ENCODE results near the gene CFAP46.
"Not testable (repeated sequence)": the region's sequence is repeated elsewhere in the genome, so short reads cannot be mapped to it uniquely, and the experiment has no call there.

The CFAP46 gene

DNA sequence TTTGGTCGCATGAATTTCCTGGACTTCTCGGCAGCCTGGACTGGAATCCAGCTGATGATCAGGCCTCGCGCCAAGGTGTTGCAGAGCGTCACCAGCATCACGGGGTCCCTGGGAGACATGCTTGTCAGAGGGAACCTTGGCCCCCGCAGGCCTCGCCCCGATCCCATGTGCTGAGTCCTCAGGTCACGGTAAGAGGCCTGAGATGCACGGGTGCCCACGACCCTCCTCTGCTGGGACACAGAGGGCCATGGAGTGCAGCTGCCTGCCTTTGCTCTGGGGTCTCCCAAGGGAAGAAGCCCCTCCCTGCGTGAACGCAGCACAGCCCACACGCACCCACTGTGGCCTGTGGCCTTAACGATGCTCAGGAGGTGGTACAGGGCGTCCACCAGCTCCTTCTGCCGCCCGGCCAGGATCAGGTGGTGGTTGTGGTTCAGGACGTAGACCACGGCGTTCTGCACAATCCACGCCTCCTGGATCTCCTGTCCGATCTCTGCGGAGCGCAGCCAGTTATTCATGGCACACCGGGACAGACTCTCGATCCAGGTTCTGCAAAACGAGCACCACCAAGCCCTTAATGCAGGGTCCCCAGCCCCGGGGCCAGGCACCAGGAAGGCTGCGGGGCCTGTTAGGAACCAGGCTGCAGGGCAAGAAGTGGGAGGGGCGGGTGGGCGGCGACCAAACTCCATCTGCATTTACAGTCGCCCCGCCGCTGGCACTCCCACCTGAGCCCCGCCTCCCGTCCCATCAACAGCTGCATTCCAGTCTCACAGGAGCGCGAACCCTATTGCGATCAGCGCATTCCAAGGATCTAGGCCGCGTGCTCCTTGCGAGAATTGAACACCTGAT lies 29.4 kb downstream of the CFAP46 start:
- no peak for DNase-seq

DNA sequence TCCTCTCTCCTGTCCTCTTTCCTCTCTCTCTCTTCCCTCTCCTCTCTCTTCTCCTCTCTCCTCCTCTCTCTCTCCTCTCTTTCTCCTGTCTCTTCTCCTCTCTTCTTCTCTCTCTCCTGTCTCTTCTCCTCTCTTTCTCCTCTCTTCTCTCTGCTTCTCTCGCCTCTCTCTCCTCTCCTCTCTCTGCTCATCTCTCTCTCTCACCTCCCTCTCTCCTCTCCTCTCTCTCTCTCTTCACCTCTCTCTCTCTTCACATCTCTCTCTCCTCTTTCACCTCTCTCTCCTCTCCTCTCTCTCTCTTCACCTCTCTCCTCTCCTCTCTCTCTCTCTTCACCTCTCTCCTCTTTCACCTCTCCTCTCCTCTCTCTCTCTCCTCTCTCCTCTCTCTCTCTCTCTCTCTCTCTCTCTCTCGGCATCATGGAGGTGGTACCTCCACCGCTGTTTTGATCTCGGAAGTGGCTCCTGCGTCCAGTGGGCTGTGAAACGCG lies 30.1 kb downstream of the CFAP46 start:
- no peak for DNase-seq

DNA sequence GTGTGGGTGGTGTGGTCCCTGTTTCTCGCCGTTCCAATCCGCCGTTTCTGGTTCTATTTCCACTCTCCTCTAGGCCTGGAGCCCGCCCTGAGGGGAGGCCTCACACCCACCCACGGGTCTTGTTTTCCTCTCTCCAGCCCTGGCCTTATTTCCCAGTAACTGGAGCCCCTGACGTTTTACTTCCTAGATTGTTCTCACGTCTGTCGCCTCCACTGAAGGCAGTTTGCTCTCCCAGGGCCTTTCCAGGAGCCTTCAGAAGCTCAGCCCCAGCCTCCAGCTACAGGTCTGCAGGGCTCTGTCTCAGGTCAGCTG lies 30.6 kb downstream of the CFAP46 start:
- no peak for DNase-seq

DNA sequence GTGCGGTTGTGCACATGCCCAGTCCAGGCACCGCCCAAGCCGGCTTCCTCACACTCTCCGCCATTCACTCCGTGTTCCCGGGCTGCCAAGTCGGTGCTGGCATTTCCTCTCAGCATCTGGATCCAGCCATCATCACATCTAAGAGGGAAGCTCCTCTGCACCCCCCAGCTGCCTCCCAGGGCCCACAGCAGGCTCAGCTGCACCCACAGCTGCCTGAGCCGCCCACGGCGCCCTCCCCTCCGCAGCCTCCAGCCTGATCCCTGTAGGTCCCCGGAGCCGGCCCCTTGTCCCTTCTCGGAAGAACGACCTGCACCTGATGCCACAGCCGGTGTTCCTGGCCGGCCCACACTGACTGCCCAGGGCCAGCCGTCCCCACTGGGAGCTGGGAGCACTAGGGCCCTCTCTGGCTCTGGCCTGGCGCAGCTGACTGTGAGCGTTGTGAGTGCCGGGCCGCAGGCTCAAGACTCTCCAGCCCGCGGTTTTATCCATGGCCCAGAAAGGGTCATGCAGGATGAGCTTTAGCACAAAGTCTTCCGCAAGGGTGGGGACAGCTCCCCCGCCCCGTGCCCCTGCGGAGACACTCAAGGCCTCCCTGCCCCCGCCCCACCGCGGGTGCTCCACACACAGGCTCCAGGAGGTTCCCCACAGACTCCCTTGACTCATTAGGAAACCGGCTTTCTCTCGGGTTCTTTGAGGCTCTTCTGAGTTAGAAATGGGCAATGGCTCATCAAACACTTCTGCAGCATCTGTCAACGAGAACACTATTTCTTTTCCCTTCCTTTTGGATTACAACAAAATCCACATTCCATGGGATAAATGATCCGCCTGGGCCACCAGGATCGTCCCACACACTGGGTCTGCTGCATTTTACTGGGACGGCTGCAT lies 31.2 kb downstream of the CFAP46 start:
- no peak for DNase-seq

- no peak for DNase-seq
These were observed 32.0 kb downstream of the CFAP46 start for GRCh38 chr10:132910186-132910880.

DNA sequence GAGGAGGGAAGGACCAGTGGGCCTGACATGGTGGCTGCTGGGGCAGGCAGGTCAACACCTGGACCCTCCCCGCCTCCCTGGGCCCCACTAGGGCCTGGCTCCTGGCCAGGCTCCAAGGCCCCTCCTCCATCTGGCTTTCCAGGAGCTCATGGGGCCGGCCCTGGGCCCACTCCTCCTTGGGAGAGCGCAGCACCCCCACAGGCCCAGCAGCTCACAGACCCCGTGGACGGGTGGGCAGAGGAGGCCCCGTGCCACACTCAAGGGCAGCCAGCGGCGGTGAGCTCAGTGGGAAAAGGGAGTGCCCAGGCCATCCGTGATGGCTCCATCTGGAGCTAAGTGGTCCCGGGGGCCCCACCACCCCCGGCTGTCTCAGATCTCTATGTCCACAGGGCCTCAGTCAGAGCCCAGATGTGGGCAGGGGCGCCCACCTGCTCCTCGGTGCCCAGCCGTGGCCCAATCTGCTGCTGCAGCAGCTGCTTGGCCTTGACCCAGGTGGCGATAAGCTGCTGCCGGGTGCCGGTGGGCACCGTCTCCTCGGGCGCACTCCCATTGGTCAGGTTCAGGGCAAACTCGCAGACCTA lies 32.8 kb downstream of the CFAP46 start:
- no peak for DNase-seq

GRCh38 chr10:132908621-132909295 lies 33.6 kb downstream of the CFAP46 start:
- DNase-seq, result no peak

DNA sequence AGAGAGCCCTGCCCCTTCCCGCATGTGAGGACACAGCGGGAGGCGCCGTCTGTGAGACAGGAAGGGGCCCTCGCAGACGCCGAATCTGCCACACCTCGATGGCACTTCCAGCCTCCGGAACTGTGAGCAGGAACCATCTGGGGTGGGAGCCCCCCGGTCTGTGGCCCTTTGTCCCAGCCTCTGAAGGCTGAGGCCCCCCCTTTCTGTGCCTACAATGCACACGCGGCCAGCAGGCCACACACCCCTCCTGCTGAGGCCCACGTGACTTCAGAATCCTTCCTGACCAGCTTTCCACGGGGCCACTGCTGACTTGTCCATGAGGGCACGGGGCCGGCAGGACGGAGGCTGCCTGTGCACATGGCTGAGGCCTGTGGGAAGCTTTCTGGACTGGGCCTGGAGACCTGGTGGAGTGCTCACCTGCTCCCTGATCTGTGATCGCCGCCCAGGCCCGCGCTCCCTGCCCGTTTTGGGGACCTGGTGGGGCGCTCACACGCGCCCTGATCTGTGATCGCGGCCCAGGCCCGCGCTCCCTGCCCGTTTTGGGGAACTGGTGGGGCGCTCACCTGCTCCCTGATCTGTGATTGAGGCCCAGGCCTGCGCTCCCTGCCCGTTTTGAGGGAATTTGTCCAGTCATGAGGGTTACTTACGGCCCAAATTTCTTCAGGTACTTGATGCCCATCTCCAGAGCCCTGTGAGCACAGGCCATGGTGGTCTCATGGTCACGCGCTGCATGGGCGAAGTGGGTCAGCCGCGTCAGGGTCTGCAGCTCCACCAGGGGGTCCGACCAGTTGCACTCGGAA lies 34.3 kb downstream of the CFAP46 start:
- DNase-seq, result no peak

DNA sequence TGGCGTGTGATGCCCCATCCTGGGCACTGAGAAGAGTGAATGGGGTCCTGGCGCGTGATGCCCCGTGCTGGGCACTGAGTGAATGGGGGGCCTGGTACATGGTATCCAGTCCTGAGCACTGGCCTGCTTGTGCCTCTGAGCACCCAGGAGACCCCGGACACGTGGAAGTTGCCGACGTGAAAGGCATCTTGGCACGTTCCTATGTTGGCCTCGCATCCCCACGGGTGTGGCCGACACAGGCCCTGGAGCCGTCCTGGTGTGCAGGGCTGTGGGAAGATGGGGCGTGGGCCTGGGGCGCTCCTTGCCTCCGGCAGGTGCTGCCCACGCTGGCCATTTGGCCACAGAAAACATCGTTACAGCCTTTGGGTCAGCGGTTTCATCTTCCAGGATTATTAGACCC lies 35.5 kb downstream of the CFAP46 start:
- DNase-seq, result no peak

GRCh38 chr10:132906106-132906505 lies 36.3 kb downstream of the CFAP46 start:
- no peak for DNase-seq

DNA sequence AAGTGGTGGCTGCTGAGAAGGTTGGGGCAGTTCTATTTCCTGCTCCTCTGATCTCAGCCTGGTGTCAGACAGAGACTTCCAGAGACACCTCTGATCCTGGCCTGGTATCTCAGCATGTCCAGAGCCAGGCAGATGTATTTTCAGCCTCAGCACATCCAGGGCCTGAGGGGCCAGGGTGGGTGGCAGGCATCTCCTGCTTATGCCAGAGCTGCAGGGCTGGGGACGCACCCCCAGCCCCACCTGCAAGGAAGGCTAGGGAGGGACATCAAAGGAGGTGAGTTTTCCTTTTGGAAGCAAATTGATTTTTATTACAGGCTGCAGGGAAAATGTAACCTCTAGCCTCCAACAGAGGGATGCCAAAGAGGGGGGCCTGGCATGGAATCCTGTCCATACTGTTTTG lies 36.7 kb downstream of the CFAP46 start:
- no peak for DNase-seq

DNA sequence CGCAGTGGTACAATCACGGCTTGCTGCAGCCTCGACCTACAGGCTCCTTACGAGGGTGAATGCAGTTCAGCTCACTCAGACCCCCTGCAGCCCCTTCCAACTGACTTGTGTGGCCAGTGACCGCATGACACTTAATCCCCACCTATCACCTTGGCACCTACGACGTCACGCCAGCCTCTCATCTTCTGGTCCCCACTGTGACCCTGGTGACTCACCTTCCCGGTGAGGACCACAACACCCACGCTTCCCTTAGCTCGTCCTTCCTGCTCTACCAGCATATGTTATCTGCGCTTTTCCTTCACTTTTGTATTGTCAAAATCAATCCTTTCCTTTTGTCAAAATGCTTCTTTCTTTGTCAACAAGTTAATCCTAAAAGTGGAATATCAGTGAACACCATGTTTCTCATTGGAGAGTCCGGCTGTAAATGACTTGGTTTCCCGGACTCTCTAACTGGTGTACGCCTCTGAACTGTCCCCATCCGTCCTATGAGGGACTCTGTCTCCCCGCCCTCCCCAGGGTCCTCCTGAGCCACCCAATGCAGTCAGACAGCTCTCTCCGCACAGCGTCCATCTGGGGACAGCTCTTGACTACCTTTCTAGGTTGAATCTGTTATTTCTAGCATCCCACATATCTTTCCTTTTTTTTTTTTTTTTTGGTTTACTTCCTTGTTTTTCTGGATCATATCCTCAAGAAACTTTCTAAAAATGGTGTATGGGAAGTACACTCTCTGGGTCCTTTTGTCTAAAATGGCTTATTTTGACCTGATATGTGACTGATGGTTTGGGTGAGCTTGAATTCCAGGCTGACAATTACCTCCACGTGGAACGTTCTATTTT lies 37.3 kb downstream of the CFAP46 start:
- DNase-seq, result peak; percentile 64

- peak; percentile 72 for DNase-seq
These were observed 38.1 kb downstream of the CFAP46 start for GRCh38 chr10:132904181-132904813.

GRCh38 chr10:132902656-132903575 lies 39.5 kb downstream of the CFAP46 start:
- not testable (repeated sequence) for DNase-seq

- no peak for DNase-seq
These were observed 41.0 kb downstream of the CFAP46 start for GRCh38 chr10:132901351-132901750.

GRCh38 chr10:132900211-132900756 lies 42.1 kb downstream of the CFAP46 start:
- no peak for DNase-seq

GRCh38 chr10:132899751-132900065 lies 42.7 kb downstream of the CFAP46 start:
- no peak for DNase-seq

DNA sequence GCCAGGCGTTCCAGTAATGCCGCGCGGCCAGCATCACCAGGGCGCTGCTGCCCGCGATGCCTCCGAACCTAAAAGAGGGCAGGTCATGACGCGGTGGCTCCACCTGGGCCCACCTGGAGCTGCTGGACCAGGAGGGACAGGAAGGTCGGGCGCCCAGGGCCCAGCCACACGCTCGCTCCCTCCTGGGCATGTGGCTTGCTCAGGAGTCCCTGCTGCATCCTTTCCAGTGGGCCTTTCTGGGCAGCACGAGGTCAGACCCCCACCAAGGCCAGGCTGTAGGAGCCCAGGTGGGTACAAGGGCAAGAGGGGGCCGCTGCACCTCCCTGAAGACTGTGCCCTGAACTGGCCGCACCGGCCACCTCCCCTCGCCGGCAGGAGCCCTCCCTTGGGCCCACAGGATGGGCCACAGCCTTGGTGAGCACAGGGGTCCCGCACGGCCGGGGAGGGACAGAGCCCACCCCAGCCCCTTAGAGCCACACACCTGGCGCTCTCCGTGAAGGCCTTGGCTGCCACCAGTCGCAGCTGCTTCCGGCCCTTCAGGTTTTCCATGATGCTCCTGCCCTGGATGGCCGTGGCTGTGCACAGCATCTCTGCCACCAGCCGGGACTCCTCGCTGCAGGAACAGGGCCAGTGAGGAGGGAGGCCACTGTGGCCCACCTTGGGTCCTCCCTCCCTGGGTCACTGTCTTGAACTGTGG lies 43.2 kb downstream of the CFAP46 start:
- no peak for DNase-seq
